ENCODE data around the gene ANK2. TPM values are rescaled to one million over a fixed set of nuclear protein-coding genes. Genes with fewer than 3 reads are reported as not detected.
"Not testable (repeated sequence)": the region's sequence is repeated elsewhere in the genome, so short reads cannot be mapped to it uniquely, and the experiment has no call there.

ANK2 gene
- total RNA-seq, 1 donor from 2014 or later, result 1.6 TPM

GRCh38 chr4:113153529-113154101 is 104.2 kb downstream of the ANK2 start:
- peak; percentile 99 for ATAC-seq

DNA sequence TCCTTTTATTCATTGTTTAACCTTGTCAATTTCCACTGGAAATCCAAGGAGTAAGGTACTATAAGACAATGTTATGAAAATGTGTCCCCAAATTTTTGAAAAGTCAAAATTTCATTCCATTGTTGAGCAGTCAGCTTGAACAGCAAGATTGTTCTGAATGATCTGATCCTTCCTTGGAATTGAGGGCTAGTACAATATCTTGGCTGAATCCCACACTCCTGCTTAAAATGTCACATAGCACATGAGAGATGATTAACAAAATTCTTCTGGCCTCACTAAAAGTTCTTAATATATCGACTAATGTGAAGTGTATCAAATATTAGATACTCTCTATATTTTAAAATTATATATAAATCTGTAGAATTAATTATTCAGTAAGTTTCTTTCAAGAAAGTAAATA is 104.8 kb downstream of the ANK2 start:
- ATAC-seq, result no peak

GRCh38 chr4:113157086-113157857 is 107.8 kb downstream of the ANK2 start:
- ATAC-seq, result no peak

- ATAC-seq, result peak; percentile 65
These were observed 110.6 kb downstream of the ANK2 start for GRCh38 chr4:113159942-113160545.

- no peak for ATAC-seq
These were observed 111.1 kb downstream of the ANK2 start for GRCh38 chr4:113160548-113160947.

DNA sequence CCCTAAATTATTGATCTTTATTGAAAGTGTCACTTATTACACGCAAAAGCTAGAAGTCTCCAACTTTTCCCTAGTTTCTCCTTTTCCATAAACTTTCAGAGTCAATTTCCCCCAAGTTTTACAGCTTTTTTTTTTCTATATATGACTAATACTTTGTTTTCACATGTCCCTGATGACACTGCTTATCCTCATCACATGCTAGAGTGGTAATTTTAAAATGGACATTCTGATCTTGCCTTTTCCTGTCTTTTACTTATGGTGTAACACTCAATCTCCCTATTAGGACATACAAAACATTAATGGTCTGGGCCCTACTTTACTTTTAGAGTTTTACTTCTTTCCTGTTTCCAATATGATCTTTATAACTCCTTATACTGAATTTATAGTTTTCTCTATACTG is 112.6 kb downstream of the ANK2 start:
- ATAC-seq, result no peak

DNA sequence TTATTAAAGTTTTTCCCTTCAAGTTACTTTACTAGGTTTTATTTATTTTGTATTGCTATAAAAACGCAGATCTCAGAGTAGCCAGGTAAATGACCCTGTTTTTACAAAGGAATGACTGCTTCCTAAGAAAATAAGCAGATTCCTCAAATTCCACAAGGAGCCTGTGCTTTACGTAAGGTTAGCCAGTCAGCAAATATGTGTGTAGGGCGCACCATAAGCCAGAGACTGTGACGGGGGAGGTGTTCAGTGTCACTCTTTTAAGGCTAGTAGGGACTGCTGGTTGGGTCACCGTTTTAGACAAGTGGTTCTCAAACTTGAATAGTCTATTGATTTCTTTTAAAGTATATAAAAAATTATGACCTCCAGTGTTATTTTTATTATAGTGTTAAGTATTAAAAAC is 119.9 kb downstream of the ANK2 start:
- ATAC-seq, result no peak

DNA sequence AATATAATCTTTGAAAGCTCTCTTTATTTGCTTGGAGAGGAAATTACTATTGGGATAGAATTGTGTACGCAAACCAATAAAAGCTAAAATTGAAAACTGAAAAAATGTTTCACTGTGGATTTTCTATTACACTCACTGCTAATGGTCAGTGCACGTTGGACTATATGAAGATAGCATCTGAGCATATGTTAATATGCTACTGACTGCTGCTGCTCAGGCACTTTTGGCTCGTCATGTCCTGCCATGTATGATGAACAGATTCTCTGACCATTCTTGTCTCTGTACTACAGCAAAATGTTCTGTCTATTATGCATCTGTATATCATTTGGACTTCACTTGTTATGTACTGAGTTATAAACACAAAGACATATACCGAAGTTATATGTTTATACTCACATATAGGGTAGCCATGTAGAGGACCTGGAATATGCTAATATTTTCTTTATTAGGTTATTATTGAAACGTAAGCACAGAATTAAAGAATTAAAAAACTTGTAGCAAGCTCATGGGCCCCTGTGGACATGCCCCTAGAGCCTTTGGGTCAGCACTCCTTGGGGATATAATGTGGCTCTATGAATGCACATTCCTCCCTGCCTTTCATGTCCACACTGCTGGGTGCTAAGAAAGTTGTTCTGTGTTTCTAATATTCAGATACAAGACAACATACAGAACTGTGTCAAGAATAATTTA is 120.8 kb downstream of the ANK2 start:
- ATAC-seq, result no peak

- ATAC-seq, result no peak
These were observed 121.5 kb downstream of the ANK2 start for GRCh38 chr4:113170805-113171468.

DNA sequence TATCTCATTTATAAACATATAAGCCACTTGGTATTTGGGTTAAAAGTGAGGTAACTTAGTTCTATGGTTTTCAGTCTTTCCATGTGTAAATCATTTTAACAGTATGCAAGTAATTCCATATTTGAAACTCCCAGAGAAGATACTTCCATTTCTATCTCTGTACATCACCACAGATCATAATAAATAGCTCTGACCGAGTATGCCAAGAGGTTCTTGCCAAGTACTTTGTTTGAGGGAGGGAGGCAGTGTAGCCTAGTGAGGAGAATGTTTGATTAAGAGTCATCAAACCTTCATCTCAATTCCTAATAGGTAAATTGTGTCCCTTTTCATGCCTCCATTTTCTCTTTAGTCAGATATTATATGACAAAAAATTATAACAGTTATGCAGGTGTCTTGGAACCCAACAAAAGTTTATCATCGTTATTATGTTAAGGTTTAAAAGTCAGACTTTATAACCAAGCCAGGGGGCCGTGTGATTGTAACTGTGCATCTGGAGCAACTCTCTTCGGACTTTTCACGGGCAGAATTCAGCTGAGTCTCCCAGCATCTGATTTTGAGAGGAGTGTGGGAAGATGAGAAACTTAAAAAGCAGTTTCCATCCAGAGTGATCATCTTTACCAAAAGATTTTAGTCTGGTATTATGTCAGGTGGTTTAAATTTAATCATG is 123.8 kb downstream of the ANK2 start:
- ATAC-seq, result no peak

GRCh38 chr4:113173793-113174264 is 124.4 kb downstream of the ANK2 start:
- no peak for ATAC-seq

DNA sequence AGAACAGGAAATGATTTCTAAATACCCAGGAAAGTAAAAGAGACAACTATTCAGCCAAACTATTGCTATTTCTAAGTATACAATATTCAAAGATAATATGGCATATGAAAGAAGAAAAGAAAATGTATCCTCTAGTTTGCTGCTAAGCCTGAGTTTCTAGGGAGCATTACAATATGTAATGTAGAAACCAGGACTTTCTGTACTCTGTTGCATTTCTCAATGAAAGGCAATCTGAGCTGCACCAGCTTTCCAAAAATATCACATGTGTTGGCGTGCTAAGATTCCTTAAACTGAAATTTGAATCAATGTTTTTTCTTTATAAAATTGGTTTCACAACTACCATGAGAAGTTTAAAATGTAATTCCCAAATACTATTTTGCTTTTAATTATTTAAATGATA is 129.6 kb downstream of the ANK2 start:
- ATAC-seq, result no peak

- ATAC-seq, result no peak
These were observed 130.5 kb downstream of the ANK2 start for GRCh38 chr4:113179996-113180395.

- ATAC-seq, result no peak
These were observed 132.0 kb downstream of the ANK2 start for GRCh38 chr4:113181289-113182007.

GRCh38 chr4:113183032-113183605 is 133.7 kb downstream of the ANK2 start:
- ATAC-seq, result no peak

DNA sequence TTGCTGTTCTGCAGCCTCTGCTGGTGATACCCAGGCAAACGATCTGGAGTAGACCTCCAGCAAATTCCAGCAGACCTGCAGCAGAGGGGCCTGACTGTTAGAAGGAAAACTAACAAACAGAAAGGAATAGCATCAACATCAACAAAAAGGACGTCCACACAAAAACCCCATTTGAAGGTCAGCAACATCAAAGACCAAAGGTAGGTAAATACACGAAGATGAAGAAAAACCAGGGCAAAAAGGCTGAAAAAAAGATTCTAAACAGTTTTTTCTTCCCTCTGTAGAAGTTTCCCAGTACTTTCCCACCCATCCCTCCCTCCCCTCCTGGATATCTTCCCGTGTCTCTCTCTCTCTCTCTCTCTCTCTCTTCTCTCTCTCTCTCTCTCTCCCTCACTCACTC is 136.8 kb downstream of the ANK2 start:
- ATAC-seq, result not testable (repeated sequence)

DNA sequence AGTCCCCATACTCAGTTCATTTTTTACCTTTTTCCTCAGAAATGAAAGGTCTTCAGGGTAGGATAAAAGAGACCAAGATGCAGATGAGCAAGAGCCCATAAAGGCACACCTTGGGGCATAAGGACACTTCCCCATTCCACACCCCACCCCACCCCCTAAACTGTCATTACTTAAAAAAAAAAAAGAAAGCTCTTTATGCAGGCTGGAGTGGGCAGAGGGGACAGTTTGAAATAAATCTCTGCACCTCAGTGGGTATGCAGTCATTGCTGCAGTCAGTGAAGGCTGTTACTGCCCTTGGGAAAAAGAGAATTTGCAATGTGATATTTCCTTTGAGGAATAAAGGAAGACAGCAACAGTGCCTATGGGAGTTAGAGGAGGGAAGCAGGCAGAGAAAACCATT is 137.5 kb downstream of the ANK2 start:
- no peak for ATAC-seq

DNA sequence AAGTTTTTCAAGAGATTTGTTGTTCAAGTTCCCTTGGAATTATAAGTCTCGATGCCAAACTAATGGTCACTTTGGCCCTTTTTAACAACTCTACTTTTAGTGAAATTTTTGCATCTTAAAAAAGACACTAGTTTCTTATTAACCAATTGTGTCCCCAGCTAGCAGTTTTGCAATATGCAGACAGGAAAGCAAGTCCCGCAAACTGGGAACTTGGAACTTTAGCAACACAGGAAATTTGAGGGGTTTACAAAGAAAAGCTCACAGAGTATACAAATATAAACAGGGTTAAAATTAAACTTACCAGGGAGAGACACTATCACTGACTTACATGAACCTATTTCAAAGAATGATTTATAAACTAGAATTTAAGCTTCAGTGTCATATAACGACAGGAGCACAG is 137.9 kb downstream of the ANK2 start:
- ATAC-seq, result no peak

DNA sequence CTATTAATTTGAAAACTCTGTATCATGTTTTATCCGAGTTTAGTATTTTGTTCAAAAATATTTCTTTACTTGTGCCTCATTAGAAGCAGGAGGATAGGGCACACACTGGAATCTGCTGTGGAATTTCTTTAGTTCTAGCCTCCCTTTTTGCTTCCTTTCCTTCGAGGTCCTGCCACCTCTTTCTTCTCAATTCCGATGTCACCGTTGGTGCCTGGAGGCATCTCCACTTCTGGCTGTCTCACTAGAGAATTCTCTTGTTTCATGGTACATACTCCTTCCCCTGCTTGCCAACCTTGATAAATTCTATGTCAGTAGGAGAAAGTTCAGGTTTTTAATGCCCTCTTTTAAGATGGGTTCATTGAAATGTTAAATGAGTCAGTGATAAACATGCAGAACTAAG is 140.1 kb downstream of the ANK2 start:
- ATAC-seq, result no peak

DNA sequence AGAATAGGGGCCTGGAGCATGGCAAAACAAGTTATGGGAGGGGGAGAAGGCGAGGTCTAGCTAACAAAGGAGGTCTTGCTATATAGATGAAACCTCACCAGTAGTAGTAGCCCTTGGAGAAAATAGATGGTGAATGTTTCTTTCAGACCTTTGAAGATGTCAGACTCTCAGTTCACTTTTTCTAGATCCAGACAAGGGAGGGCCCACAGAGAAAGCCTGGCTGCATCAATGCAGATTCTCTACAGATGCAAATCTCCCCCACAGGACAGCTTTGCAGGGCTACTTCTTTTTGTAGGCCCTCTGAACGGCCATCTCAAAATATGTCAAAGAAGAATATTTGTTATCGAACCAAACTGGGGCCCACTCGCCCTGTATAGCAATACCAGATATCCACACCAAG is 159.7 kb downstream of the ANK2 start:
- no peak for ATAC-seq

GRCh38 chr4:113209652-113210320 is 160.3 kb downstream of the ANK2 start:
- no peak for ATAC-seq

Data from esophagus mucosa (tissue), 1 donor.